ENCODE data around the gene TNNC2. TPM values are rescaled to one million over a fixed set of nuclear protein-coding genes. Genes with fewer than 3 reads are reported as not detected.

The TNNC2 gene
- total and polyA plus RNA-seq, 2 of the 8 experiments (the other 6 are each of a cell fraction or from before 2014, with no cell fraction given) = 5.7 to 7.6 TPM

- TF ChIP-seq ATF2 (IDR thresholded peaks at IDR 0.05; ENCODE audit: low read length) = no peak
- no peak for TF ChIP-seq CHD2 (IDR thresholded peaks at IDR 0.05; ENCODE audit: low read length)
Measured at GRCh38 chr20:45796337-45797065, 30.6 kb downstream of the TNNC2 start (continued).

All from H1 (cell line).